Lower lobe of right lung (tissue), 2 donors: Measurements from ENCODE around the gene CYBA. TPM values are rescaled to one million over a fixed set of nuclear protein-coding genes. Genes with fewer than 3 reads are reported as not detected.
"Not testable (repeated sequence)": the region's sequence is repeated elsewhere in the genome, so short reads cannot be mapped to it uniquely, and the experiment has no call there.

Source experiments
- ATAC-seq, 2 donors: fragments of 200-7000 bp; cut with Tn5 transposase; one replicate each; pipeline ENCODE4 v1.9.1; 2020 to 2022; ENCODE audit warnings: mild to moderate bottlenecking in 2 of 2, moderate library complexity in 2 of 2
- DNase-seq: peaks from one replicate; pipeline ENCODE4 v3.0.0-alpha.2; 2020
- H3K27ac ChIP-seq: fragments of 200-600 bp; one replicate; pipeline ENCODE4 v1.8.0; 2022
- H3K27me3 ChIP-seq: fragments of 200-600 bp; one replicate; pipeline ENCODE4 v1.8.0; 2022; ENCODE audit warnings: low read depth
- H3K36me3 ChIP-seq: fragments of 200-600 bp; one replicate; pipeline ENCODE4 v1.8.0; 2022; ENCODE audit warnings: mild to moderate bottlenecking
- H3K4me1 ChIP-seq: fragments of 200-600 bp; one replicate; pipeline ENCODE4 v1.8.0; 2022
- H3K4me3 ChIP-seq: fragments of 200-600 bp; one replicate; pipeline ENCODE4 v1.8.0; 2022; ENCODE audit warnings: mild to moderate bottlenecking
- H3K9me3 ChIP-seq: fragments of 200-600 bp; one replicate; pipeline ENCODE4 v1.8.0; 2022
- intact Hi-C: fragments of 100-400 bp; cut with DNase I; formaldehyde crosslinking; loops from one replicate; pipeline ENCODE4 v1.11.0; 2022
- total RNA-seq: library from RNA; stranded (reverse); fragmentation: NEBNext Ultra II Directional; extraction: Animal tissue kit (Norgen Biotek cat#: 25700); gene quantifications from one replicate; pipeline ENCODE4 v1.2.1, GENCODE V29; 2021
- TF ChIP-seq, protein P1 (sequence below): fragments of 200-600 bp; IDR thresholded peaks from one replicate; pipeline ENCODE4 v1.8.0; 2022; ENCODE audit warnings: antibody characterized with exemption, mild to moderate bottlenecking
- donor health status: DM: no; HTN: yes; CAD: no; lungs with severe emphysema.

CYBA gene
- total RNA-seq, 1 donor from 2014 or later, result 371 TPM

DNA sequence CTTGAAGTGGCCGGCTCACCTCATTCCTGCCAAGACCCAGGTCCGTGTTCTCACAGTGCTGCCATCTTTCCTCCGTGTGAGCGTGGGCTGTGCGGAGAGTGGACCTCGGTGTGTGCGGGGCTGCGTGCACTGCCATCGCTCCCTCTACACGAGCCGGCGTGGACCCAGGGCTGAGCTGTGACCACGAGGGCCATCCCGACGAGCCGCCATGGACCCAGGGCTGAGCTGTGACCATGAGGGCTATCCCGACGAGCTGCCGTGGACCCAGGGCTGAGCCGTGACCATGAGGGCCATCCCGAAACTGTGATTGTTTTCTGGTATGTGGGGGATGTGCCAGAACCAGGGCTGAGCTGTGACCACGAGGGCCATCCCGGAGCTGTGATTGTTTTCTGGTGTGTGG lies 21.0 kb upstream of the CYBA start:
- Histone ChIP-seq H3K36me3 (peaks cover 4% of the 10 kb centered on the region), H3K4me1 (no peaks in the 10 kb centered on the region), H3K9me3 (no peaks in the 10 kb centered on the region), H3K4me3 (no peak overlapping the region), H3K27me3 (no peaks in the 10 kb centered on the region), H3K27ac (no peak overlapping the region)
- intact Hi-C loops, result no loop called here
- TF ChIP-seq, protein P1, sequence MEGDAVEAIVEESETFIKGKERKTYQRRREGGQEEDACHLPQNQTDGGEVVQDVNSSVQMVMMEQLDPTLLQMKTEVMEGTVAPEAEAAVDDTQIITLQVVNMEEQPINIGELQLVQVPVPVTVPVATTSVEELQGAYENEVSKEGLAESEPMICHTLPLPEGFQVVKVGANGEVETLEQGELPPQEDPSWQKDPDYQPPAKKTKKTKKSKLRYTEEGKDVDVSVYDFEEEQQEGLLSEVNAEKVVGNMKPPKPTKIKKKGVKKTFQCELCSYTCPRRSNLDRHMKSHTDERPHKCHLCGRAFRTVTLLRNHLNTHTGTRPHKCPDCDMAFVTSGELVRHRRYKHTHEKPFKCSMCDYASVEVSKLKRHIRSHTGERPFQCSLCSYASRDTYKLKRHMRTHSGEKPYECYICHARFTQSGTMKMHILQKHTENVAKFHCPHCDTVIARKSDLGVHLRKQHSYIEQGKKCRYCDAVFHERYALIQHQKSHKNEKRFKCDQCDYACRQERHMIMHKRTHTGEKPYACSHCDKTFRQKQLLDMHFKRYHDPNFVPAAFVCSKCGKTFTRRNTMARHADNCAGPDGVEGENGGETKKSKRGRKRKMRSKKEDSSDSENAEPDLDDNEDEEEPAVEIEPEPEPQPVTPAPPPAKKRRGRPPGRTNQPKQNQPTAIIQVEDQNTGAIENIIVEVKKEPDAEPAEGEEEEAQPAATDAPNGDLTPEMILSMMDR, result no peak
- ATAC-seq (peak in 1 of 2 donors; percentile 33), DNase-seq (no peak)

DNA sequence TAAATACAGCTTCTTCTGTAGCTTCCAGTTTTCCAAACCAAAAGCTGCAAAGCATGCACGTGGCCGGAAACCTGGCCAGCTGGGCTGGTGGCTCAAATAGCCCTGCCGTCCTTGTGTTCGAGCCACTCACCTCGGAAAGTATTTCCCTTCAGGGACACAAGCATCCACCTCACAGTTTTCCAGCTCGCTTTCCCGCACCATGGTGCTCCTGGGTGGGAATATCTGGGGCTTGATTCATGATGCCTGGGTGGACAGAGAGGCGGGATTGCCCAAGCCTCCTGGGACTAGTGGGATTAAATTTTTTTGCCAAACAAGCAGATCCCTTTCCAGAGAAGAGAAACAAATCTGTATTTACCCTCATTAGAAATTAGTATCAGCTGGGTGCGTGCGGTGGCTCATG lies 19.1 kb upstream of the CYBA start:
- H3K4me1 ChIP-seq, result no peaks in the 10 kb centered on the region
- no peaks in the 10 kb centered on the region for H3K36me3 ChIP-seq
- TF ChIP-seq, protein P1, result no peak
- no peak overlapping the region for H3K27ac ChIP-seq
- H3K4me3 ChIP-seq, result no peak overlapping the region
- H3K9me3 ChIP-seq, result no peaks in the 10 kb centered on the region
- intact Hi-C loops, result no loop called here
- no peak for ATAC-seq
- H3K27me3 ChIP-seq, result no peaks in the 10 kb centered on the region
- no peak for DNase-seq

DNA sequence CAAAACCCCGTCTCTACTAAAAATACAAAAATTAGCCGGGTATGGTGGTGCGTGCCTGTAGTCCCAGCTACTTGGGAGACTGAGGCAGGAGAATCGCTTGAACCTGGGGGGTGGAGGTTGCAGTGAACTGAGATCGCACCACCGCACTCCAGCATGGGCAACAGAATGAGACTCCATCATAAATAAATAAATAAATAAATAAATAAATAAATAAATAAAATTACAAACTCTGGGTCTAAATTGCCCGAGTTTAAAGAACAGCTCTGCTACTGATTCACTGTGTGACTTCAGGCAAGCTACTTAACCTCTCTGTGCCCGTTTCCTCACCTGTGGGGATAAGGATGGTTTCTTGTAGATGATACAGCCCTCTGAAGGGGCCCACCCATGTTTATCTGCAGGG lies 18.6 kb upstream of the CYBA start:
- intact Hi-C loops, result not testable (repeated sequence)

DNA sequence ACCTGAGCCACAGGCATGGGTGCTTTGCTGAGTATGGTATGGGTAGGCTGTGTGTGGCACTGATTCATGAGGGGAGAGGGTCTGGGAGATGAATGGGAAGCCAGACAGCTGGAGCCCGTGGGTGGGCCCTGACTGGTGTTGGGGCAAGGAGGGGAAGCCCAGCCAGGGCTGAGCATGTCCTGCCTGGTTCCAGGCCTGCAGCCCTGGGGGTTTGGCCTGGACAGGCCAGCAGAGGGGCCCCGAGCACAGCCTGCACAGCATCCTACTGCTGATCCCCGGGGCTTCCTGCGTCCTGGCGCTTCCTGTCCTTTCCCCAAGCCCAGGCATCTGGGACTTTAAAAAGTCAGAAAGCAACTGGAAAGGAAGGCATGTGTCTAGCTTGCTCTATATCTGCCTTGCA lies 16.6 kb upstream of the CYBA start:
- Histone ChIP-seq H3K4me3 (no peak overlapping the region), H3K9me3 (no peaks in the 10 kb centered on the region), H3K27me3 (no peaks in the 10 kb centered on the region), H3K27ac (no peak overlapping the region), H3K4me1 (peaks cover 10% of the 10 kb centered on the region), H3K36me3 (no peaks in the 10 kb centered on the region)
- intact Hi-C loops, result no loop called here
- DNase-seq (no peak), ATAC-seq (no peak)
- TF ChIP-seq, protein P1, result no peak

More for the DNA sequence above, 18.6 kb upstream of the CYBA start:
- not testable (repeated sequence) for H3K4me3 ChIP-seq, ATAC-seq, H3K36me3 ChIP-seq, H3K27ac ChIP-seq, H3K27me3 ChIP-seq, H3K4me1 ChIP-seq, H3K9me3 ChIP-seq, DNase-seq

DNA sequence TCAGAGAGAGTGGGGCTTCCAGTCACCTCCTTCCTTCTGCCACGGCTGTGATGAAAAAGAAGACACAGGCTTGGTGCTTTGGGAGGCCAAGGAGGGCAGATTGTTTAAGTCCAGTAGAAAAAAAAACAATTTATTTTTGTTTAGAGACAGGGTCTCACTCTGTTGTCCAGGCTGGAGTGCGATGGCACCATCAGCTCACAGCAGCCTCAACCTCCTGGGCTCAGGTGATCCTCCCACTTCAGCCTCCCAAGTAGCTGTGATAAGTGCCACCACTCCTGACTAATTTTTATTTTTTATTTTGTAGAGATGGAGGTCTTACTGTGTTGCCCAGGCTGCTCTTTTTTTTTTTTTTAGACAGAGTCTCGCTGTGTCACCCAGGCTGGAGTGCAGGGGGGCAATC lies 14.7 kb upstream of the CYBA start:
- H3K27me3 ChIP-seq, result no peaks in the 10 kb centered on the region
- DNase-seq, result no peak
- H3K4me1 ChIP-seq, result peaks cover 26% of the 10 kb centered on the region
- TF ChIP-seq, protein P1, result no peak
- no peak overlapping the region for H3K27ac ChIP-seq
- no peak overlapping the region for H3K4me3 ChIP-seq
- H3K36me3 ChIP-seq, result no peaks in the 10 kb centered on the region
- ATAC-seq, result no peak
- H3K9me3 ChIP-seq, result no peaks in the 10 kb centered on the region
- intact Hi-C loops, result no loop called here

DNA sequence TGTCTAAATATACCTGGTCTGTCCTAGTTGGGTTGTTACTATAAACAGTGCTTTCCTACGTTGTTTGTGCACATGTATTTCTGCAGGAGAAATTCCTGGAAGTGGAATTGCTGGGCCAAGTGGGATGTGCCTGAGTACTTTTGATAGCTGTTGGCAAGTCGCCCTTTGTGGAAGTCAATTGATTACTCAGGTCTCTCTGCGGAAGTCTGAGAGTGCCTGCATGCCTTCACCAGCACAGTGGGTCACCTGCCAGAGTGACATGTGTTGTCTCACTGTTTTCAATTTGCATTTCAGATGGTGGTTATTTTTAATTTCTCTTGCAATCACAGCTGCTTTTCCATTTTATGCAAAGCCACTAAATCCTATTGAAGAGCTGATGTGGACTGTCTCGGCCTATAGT lies 14.3 kb upstream of the CYBA start:
- ATAC-seq (no peak), DNase-seq (no peak)
- Histone ChIP-seq H3K4me3 (no peak overlapping the region), H3K36me3 (no peaks in the 10 kb centered on the region), H3K9me3 (no peaks in the 10 kb centered on the region), H3K27me3 (no peaks in the 10 kb centered on the region), H3K4me1 (peaks cover 26% of the 10 kb centered on the region), H3K27ac (no peak overlapping the region)
- intact Hi-C loops, result no loop called here
- TF ChIP-seq, protein P1, result no peak
